ENCODE data around the gene CGN.

DNA sequence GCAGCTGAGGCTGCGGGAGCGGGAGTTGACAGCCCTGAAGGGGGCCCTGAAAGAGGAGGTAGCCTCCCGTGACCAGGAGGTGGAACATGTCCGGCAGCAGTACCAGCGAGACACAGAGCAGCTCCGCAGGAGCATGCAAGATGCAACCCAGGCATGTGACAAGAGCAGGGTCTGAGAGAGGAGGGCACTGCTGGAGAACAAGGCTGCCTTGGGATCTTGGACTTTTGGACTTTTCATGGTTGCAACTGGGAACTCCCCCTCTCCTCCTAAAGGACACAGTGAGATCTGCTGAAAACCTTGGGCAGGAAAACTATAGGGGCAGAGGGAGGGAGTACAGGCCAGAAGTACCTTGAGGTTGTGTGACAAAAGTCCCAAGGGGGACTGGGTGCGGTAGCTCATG, 13.5 kb downstream of the CGN start:
- TF ChIP-seq, protein P1, sequence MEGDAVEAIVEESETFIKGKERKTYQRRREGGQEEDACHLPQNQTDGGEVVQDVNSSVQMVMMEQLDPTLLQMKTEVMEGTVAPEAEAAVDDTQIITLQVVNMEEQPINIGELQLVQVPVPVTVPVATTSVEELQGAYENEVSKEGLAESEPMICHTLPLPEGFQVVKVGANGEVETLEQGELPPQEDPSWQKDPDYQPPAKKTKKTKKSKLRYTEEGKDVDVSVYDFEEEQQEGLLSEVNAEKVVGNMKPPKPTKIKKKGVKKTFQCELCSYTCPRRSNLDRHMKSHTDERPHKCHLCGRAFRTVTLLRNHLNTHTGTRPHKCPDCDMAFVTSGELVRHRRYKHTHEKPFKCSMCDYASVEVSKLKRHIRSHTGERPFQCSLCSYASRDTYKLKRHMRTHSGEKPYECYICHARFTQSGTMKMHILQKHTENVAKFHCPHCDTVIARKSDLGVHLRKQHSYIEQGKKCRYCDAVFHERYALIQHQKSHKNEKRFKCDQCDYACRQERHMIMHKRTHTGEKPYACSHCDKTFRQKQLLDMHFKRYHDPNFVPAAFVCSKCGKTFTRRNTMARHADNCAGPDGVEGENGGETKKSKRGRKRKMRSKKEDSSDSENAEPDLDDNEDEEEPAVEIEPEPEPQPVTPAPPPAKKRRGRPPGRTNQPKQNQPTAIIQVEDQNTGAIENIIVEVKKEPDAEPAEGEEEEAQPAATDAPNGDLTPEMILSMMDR (IDR thresholded peaks at IDR 0.05) = no peak
- no peak for TF ChIP-seq POLR2A (IDR thresholded peaks at IDR 0.05)
